CD4-positive, alpha-beta T cell treated with Interleukin-15 for 1 hour (primary cell): ENCODE results near the gene LRRTM4.

Source experiments
- DNase-seq: peaks from one replicate; pipeline ENCODE4 v3.0.0-alpha.2; 2020

Gene LRRTM4

GRCh38 chr2:77469106-77469505 lies 53.1 kb downstream of the LRRTM4 start:
- DNase-seq: no peak

- no peak for DNase-seq
These were observed 62.3 kb downstream of the LRRTM4 start for GRCh38 chr2:77459840-77460239.

DNA sequence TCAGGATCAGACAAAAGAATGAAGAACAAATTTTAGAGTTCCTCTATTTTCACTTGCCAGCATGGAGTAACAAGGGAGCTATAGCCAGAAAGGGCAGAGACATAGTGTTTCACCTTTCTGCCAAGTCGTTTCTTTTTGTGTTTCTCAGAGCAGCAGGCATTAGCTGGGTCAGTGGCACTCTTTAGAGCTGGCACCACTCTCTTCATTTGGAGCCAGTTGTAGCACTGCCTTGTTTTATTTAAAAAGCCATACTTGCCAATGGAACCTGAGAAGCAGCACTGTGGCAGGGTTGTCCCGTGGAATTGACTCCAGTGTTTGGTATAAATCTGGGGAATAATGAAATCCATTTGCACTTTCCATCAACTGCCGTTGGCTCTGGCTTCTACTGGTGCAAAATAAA lies 64.0 kb downstream of the LRRTM4 start:
- no peak for DNase-seq

DNA sequence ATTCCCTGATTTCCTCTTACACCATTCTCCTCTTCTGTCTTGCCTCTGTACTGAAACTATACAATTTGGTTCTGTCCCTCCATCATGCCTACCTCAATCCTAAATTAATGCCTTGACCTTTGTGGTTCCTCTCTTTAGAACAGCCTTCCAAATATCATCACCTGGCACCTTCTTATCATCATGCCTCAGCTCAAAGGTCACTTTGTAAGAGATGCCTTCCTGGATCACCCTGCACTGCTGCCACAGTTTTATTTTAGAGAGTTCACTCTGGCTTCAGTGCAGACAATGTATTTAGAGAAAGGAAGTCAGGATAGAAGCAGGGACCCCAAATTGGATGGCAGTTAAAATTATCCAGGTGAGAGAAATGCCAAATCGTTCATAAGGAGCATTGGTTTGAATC lies 64.5 kb downstream of the LRRTM4 start:
- no peak for DNase-seq

DNA sequence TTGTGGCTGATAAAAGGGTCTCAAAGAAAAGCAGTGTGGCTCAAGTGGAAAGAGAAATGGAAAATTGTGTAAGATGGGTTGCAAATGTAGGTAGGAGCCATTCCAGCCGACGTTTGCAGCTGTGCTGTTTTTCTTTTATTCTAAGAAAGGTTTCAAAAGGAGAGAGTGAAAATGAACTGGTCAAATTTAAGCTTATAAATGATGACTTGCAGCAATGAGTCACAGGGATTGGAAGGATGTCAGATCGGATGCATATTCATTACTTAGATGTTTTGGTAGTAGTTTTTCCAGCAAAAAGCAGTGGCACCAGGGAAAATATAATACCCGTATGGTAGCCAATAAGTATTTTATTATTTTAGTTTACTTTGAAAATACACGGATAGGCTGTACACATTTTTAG lies 79.1 kb downstream of the LRRTM4 start:
- DNase-seq: no peak

DNA sequence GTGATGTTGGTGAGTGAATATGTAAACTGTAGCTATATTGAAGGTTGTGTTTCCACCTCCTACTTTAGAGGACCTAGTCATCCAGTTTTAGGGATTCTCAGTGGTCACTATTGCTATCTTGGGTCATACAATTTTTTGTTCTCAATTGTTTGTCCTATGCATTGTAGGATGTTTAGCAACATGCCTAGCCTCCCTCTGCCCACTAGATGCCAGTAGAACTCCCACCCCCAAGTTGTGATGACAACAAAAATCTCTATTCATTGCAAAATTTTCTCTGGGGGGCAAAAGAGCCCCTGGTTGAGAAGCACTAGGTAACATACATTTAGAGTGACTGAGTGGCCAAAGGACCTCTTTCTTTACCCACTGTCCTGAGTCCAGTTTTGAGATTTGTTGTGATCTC lies 87.3 kb downstream of the LRRTM4 start:
- DNase-seq: no peak

- no peak for DNase-seq
These were observed 93.2 kb downstream of the LRRTM4 start for GRCh38 chr2:77428946-77429345.

DNA sequence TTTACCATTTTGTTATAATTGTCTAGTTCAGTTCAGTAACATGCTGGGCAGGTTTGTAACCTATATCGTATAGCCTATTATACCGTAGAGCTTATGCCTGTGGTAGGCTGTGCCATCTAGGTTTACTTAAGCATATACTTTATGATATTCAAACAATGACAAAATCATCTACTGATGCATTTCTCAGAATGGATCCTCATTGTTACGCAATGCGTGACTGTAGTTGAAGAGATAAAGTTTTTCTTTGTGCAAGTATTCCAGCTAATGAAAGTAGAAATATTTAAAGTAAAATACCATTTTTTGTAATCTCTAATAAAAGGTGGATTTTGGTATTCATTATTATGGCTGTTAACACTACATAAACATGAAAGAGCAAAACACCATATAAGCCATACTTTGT lies 100.2 kb downstream of the LRRTM4 start:
- DNase-seq: no peak

DNA sequence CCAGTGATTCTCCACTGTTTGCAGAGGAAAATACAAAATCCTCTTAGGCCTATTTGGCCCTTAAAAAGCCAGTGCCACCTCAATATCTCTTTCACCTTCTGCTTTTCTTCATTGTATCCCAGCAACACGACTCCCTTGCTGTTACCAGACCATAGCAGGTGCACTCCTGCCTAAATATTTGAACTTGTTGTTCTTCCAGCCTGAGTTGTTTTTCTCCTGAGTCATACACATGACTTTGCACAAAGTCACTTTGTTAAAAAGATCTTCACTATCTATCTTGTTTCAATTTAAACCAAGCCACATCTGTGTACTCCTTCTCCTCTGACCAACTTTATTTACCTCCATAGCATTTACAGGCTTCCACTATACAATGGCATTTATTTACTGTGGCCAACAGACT lies 103.6 kb downstream of the LRRTM4 start:
- no peak for DNase-seq

- no peak for DNase-seq
These were observed 118.0 kb downstream of the LRRTM4 start for GRCh38 chr2:77404189-77404588.

DNA sequence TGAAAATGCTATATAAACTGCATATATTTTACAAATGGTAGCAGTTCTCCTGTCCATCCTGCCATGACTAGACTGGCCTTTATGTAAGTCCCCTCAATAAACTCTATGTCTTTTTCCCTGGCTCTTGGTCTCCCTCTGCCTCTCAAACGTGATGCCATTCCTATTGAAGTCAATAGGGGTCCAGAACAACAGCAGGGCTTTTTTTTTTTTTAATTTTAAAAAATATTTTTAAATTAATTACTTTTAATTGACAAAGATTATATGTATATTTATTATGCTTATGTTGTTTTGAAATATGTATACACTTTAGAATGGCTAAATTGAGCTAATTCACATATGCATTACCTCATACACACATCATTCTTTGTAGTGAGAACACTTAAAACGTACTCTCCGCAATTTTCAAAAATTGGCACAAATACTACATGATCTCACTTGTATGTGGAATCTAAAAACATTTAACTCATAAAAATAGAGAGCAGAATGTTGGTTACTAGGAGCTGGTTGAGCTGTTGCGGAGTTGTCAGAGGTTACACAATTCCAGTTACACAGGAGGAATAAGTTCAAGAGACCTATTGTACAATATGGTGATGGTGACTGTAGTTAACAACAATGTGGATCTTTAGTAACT lies 123.1 kb downstream of the LRRTM4 start:
- DNase-seq: no peak

GRCh38 chr2:77397763-77398162 lies 124.4 kb downstream of the LRRTM4 start:
- no peak for DNase-seq

- DNase-seq: no peak
These were observed 127.2 kb downstream of the LRRTM4 start for GRCh38 chr2:77395011-77395410.

GRCh38 chr2:77391119-77391518 lies 131.1 kb downstream of the LRRTM4 start:
- no peak for DNase-seq

DNA sequence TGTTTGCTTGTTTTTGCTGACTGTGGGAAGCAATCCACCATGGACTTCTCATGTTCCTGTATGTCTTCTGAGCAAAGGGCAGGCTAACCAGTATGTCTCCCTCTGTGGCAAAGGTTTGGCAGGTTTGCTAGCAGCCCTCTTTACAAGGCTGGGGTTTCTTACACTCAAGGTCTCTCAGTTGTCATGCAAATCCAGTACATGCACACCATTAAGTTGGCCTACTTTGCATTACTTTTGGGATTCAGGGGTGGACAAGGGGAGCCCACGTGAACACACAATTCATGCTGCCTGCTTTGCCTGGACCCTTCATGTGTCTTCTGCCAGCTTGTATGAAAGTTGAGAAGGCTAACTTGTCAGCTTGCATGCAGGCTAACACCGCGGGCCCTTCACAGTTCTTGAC lies 134.9 kb downstream of the LRRTM4 start:
- no peak for DNase-seq

- no peak for DNase-seq
These were observed 149.5 kb downstream of the LRRTM4 start for GRCh38 chr2:77372636-77373035.

GRCh38 chr2:77370511-77370910 lies 151.7 kb downstream of the LRRTM4 start:
- no peak for DNase-seq

- no peak for DNase-seq
These were observed 158.9 kb downstream of the LRRTM4 start for GRCh38 chr2:77363277-77363676.

DNA sequence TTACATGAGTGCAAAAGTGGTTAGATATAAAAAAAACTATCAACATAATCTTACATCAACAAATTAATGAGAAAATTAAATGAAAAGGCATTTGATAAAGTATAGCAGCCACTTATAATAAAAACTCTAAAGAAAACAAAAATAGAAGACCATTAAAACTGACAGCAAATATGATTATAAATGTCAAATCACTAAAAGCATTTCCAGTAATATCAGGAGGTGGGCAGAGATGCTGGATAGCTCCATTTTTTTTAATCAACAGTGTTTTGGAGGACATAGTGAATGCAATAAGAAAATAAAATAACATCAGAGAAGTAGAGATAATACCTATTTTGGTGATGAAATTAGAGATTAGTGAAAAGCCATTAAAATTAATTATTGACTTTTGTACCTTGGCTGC lies 173.4 kb downstream of the LRRTM4 start:
- DNase-seq: no peak

DNA sequence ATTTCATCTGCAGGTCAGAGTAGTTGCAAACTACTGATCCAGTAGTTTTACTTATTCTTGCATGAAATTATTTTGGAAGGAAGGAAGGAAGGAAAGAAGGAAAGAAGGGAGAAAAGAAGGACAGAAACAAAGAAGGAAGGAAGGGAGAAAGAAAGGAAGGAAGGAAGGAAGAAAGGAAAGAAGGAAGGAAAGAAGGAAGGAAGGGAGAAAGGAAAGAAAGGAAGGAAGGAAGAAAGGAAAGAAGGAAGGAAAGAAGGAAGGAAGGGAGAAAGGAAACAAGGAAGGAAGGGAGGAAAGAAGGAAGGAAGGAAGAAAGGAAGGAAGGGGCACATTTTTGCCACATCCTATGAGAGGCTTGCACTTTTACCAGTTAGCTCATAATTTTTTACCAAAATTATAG lies 186.2 kb downstream of the LRRTM4 start:
- DNase-seq: no peak

GRCh38 chr2:77328134-77328931 lies 193.8 kb downstream of the LRRTM4 start:
- no peak for DNase-seq

DNA sequence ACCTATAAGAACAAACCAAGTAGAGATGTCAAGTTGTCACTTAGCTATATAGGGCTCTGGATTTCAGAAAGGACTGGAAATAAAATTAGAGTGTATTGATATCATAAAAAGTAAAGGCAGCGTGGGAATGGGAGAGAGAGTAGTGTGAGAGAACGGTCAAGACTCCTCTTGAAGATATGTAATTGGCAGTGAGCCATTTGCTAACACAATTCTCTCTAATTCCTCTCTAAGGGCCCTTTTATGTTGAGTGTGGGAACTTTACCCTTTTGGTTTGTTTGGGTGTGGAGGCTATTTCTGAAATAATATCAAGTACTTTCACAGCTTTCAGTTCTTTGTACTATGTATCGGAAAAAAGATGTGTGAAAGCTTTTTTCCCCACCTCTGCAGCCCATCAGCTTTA lies 196.8 kb downstream of the LRRTM4 start:
- no peak for DNase-seq

GRCh38 chr2:77322431-77322830 lies 199.7 kb downstream of the LRRTM4 start:
- no peak for DNase-seq

DNA sequence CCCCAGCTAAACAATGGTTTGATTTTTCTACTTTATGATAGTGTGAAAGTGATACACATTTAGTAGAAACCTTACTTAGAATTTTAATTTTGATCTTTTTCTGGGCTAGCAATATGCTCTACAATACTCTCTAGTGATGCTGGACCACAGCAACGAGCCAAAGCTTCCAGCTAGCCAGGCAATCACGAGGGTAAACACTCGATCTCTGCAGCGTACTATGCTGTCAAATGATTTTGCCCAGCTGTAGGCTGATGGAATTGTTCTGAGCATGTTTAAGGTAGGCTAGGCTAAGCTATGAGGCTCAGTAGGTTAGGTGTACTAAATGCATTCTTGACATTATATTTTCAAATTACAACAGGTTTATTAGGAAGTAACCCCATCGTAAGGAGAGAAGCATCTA lies 207.5 kb downstream of the LRRTM4 start:
- no peak for DNase-seq

DNA sequence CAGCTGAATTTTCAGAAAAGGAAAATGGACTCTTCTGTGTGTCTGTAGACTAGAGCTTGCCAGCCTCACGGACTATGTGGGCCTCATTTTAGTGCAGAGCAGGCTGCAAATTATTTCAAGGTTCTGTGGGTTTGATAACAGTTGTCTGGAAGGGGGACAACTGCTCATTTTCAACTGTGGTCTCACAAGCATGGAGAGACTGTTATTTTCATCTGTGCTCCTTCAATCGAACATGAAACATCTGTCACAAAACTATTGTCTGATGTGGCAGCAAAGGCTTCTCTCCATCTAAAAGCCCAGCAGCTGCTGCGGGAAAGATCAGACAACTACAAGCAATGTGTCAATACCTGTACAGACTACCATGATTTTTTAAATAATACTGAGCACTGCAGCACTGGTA lies 211.8 kb downstream of the LRRTM4 start:
- DNase-seq: no peak
